ENCODE results near the gene CD7. TPM values are rescaled to one million over a fixed set of nuclear protein-coding genes. Genes with fewer than 3 reads are reported as not detected.

The CD7 gene
- total RNA-seq, 3 donors from 2014 or later, result 10.0 to 12.8 (median 12.3) TPM

- ATAC-seq, result no peak
- intact Hi-C loops (cut with DNase I, micrococcal nuclease), result no loop called here
- no peak for TF ChIP-seq CTCF (IDR thresholded peaks at IDR 0.05)
- no peak for DNase-seq
- Histone ChIP-seq H3K4me3 (no peak overlapping the region), H3K36me3 (ENCODE audit: low read depth) (no peaks in the 10 kb centered on the region), H3K9me3 (no peaks in the 10 kb centered on the region), H3K4me1 (ENCODE audit: low read depth) (peaks cover 20% of the 10 kb centered on the region)
These were observed 39.1 kb downstream of the CD7 start for GRCh38 chr17:82278308-82278707.

GRCh38 chr17:82277851-82278250 is 39.6 kb downstream of the CD7 start:
- no peak for ATAC-seq
- Histone ChIP-seq H3K9me3 (no peaks in the 10 kb centered on the region), H3K36me3 (ENCODE audit: low read depth) (no peaks in the 10 kb centered on the region), H3K4me1 (ENCODE audit: low read depth) (peaks cover 16% of the 10 kb centered on the region), H3K4me3 (no peak overlapping the region)
- TF ChIP-seq CTCF (IDR thresholded peaks at IDR 0.05), result no peak
- intact Hi-C loops (cut with DNase I, micrococcal nuclease), result no loop called here
- peak in 1 of 3 donors; percentile 14 for DNase-seq

GRCh38 chr17:82276938-82277337 is 40.5 kb downstream of the CD7 start:
- Histone ChIP-seq H3K4me3 (no peak overlapping the region), H3K9me3 (no peaks in the 10 kb centered on the region), H3K36me3 (ENCODE audit: low read depth) (no peaks in the 10 kb centered on the region), H3K4me1 (ENCODE audit: low read depth) (peaks cover 14% of the 10 kb centered on the region)
- ATAC-seq (no peak), DNase-seq (peak in 1 of 3 donors; percentile 12)
- intact Hi-C loops (cut with DNase I, micrococcal nuclease), result no loop called here
- no peak for TF ChIP-seq CTCF (IDR thresholded peaks at IDR 0.05)

- H3K36me3 ChIP-seq (ENCODE audit: low read depth), result no peaks in the 10 kb centered on the region
- DNase-seq (peak in 1 of 3 donors; percentile 48), ATAC-seq (no peak)
- no peak overlapping the region for H3K4me3 ChIP-seq
- intact Hi-C loops (cut with DNase I, micrococcal nuclease), result no loop called here
- H3K4me1 ChIP-seq (ENCODE audit: low read depth), result peaks cover 22% of the 10 kb centered on the region
- no peak for TF ChIP-seq CTCF (IDR thresholded peaks at IDR 0.05)
- H3K9me3 ChIP-seq, result no peaks in the 10 kb centered on the region
These were observed 42.1 kb downstream of the CD7 start for GRCh38 chr17:82275326-82275725.

GRCh38 chr17:82274134-82275020 is 43.0 kb downstream of the CD7 start:
- intact Hi-C loops (cut with DNase I, micrococcal nuclease), result no loop called here
- ATAC-seq (no peak), DNase-seq (peak in 1 of 3 donors; percentile 49)
- no peaks in the 10 kb centered on the region for H3K36me3 ChIP-seq (ENCODE audit: low read depth)
- no peaks in the 10 kb centered on the region for H3K9me3 ChIP-seq
- no peak overlapping the region for H3K4me3 ChIP-seq
- peaks cover 31% of the 10 kb centered on the region for H3K4me1 ChIP-seq (ENCODE audit: low read depth)
- TF ChIP-seq CTCF (IDR thresholded peaks at IDR 0.05), result no peak

Measured in mucosa of descending colon (tissue), 3 donors.